IPS DF 4.7 (cell line): ENCODE results near the gene ZNF160.
"Not testable (repeated sequence)": the region's sequence is repeated elsewhere in the genome, so short reads cannot be mapped to it uniquely, and the experiment has no call there.

Experiments
- DNase-seq: peaks from one replicate; pipeline ENCODE4 v3.0.0-alpha.2; 2013; ENCODE audit warnings: low spot score; ENCODE audit errors: extremely low read depth

ZNF160 gene

GRCh38 chr19:53103234-53104203 is at the start of gene ZNF160:
TSS of gene ZNF160 (minus strand) at chr19:53103422. CDS start at chr19:53086276, 17,146 bp downstream.
- peak; percentile 66 for DNase-seq

DNA sequence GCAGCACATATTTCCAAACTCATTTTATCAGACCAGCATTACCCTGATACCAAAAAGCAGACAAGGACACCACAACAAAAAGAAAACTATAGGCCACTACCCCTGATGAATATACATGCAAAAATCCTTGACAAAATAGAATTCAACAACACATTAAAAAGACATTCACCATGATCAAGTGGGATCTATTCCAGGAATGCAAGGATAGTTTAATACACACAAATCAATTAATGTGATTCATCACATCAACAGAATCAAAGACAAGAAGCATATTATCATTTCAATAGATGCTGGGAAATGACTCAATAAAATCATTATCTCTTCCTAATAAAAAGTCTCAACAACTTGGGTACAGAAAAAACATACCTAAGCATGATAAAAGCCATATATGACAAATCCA is 44.4 kb upstream of the ZNF160 start:
- DNase-seq = no peak

GRCh38 chr19:53140351-53140750 is 37.1 kb upstream of the ZNF160 start:
- no peak for DNase-seq

DNA sequence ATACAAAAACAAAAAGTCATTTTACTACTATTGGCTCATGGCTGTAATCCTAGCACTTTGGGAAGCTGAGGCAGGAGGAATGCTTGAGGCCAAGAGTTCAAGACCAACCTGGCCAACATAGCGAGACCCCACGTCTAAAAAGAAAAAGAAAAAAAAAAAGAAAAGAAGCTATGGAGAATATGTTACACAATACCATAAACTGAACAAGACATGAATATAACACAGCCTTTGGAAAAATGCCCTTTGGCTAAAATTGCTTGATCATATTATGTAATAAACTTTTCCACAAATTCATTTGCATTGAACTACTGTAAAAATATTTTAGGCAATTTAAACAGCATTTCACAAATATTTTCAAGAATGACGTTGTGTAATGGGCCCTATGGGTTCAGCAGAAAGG is 33.2 kb upstream of the ZNF160 start:
- DNase-seq = no peak

DNA sequence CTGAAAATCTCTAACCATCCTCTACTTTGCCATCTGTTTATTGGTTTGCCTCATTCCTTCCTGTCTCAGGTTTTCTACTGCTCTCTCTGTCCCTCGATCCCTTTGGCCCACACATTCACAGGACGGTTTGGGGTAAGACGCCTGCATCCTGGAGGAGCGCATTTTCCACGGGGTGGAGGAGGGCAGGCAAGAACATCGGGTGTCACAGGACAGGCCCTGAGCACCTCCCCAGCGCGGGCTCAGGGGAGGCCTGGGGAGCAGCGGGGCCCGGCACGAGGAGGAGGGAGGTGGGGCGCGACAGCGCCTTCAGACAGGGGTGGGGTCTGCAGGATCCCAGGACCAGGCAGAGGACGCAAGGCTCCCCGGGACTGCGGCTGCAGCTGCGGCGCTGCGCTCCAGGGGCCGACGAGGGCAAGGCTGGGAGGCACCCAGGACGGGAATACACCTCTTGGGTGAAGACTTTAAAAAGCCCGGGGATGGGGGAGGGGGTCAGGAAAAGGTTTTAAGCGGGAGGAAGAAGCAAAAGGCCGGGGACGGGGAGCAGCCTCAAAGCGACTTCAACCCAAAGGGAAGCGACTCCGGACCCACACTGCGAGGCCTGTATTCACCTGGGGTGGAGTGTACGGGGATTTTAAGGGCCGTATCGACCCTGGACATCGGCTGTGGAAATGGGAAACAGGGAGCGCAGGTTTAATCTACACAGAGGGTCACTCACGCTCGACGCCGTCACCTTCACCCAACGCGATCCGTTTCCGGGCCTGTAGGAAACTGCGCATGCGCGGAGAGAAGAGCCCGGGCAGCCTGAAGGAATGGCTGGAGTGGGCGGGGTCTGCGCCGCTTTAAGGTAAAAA is 29.1 kb upstream of the ZNF160 start, which contains the start of gene ZNF415:
Gene ZNF415 (minus strand): TSS at position 770 of the 851 bp plus-strand sequence. CDS start 10,234 bp downstream, outside the sequence.
- no peak for DNase-seq

DNA sequence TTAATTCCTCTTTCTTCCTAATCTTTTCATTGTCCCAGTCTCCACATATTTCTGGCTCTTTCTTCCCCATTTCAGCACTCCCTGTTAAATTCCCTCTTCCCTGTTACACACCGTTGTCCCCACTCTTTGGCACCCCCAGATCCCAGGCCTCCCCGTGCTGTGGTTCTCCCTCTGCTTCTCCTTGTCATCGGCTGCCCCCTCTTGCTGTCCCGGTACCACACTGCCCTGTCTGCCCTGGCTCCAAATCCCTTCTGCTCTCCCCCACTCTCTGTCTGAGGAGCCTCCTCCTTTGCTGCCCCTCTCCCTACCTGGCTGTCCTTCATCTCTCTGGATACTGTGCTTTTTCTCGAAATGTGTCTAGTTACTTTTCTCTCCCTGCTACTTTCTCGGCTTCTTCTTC is 28.5 kb upstream of the ZNF160 start:
- DNase-seq = no peak

DNA sequence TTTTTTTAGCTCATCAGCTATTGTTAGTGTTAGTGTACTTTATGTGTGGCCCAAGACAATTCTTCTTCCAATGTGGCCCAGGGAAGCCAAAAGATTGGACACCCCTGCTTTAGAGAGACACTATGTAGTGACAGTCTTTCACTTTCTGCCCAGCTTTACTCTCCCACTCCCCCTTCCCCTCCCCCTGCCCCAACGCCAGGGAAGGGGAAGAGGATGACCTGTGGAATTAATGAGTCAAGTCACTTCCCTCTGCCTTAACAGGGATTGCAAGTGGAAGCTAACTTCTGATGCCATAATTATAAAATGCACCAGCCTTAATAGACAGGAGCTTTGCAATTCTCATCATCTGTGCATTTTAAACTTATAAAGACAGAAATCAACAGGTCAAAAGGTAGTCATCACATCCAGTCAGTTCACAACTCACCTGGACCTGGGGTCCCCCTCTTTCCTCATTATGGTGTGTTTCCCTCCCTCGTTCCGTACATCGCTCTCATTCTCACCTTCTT is 27.9 kb upstream of the ZNF160 start:
- no peak for DNase-seq

- DNase-seq = no peak
Measured at GRCh38 chr19:53130506-53130905, 27.3 kb upstream of the ZNF160 start.

- not testable (repeated sequence) for DNase-seq
Measured at GRCh38 chr19:53126733-53127526, 23.7 kb upstream of the ZNF160 start.

- DNase-seq = no peak
Measured at GRCh38 chr19:53123400-53123799, 20.2 kb upstream of the ZNF160 start.

DNA sequence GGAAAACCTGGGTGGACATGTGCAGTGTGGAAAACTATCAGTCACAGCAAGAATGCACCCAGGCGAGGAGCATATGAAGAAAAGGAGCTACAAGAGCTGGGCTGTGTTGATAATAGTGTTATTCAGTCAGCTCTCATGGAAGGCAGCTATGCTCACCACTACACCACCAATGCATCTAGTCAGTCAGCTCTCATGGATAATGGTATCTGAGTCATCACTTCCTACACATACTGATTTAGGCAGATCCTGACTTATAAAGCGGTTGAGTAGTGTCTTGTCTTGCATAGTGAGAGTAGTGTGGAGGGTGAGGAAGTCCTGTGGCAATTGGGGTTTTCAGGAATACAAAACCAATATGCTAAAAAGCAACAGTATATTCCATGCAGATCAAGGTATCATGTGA is 9.1 kb upstream of the ZNF160 start:
- DNase-seq = no peak

DNA sequence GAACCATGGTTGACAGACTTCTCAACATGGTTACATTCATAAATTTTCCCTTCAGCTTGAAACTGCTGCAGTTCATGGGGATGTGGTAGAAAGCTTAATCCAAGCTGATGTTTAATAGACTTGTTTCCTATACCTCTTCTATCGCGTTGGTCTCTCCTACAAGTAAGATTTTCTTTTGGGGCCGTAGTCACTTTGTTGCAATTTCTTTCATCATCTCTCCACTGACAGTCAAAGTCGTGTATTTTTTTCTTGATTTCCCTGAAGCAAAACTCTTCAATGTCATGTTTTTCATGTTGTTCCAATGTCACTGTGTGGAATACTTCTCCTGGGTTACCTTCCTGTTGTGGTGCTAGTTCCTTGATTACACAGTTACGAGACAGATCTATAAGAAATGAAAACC is 6.3 kb upstream of the ZNF160 start:
- no peak for DNase-seq

- DNase-seq = no peak
Measured at GRCh38 chr19:53102756-53103233, 427 bp downstream of the ZNF160 start.

GRCh38 chr19:53102206-53102755 is 941 bp downstream of the ZNF160 start:
- DNase-seq = no peak

- no peak for DNase-seq
Measured at GRCh38 chr19:53101518-53101917, 1.7 kb downstream of the ZNF160 start.

DNA sequence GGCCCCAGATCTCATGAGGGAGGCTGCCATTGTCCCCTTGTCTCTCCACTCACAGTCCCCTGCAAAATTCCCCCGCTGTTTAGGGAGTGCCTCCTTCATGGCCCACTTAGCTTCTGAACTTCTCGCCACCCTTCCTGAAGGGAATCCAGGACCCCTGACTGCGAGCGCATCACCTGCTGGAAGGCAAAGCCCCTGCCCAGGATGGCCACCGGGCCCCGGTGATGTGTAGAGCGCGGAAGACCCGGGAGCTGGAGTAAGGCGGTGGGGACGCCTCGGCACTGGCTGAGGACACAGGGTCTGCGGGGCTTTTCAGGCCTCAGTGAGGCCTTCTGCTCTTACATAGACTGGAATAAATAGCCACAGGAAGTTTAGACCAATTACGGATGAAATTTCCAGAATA is 4.7 kb downstream of the ZNF160 start:
- not testable (repeated sequence) for DNase-seq

DNA sequence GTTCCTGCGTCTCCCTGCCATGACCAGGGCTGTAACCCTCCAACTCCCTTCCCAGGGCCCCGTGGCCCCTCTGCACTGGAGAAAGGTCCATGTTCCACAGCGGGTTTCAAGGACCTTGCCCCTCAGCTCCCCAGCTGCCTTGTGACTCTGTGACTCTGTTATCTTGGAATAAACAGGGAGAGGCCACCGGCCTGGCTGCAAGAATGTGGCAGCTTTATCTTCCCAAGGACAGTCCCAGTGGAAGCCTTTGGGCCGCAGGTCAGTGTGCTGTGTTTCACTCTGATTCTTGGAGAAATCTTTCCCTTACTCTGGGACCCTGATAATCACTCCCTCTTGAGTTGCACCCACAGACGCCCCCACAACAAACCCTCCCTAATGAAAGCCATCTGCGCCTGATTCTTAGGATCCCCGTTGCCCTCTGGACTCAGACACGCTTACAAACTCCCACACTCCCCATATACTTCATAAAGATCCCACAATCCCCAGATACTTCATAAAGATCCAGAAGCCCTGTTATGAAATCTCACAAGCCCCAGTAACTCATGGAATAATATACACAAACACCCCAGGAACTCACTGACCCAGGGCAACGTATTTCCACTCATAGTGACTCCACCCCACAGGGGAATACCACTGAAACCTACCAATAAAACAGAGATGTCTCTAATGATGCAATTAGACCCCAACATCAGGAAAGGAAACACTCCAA is 6.1 kb downstream of the ZNF160 start:
- not testable (repeated sequence) for DNase-seq

DNA sequence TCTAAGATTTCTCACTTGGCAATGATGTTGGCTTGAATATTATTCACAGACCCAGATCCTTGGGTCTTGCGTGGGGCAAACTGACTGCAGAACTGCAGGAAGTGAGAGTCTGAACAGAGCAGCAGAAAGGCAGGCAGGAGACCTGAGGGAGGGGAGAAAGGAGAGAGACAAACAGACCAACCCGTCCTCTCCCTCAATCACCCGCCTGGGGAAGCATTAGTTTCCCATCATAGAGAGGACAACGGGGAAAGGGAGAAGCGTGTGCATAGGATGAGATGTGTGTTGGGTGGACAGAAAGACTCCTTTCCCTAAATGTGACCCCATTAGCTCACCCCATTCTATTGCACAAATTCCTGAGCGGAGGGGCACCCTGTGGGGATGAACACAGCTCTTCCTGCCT is 6.6 kb downstream of the ZNF160 start:
- not testable (repeated sequence) for DNase-seq

- DNase-seq = no peak
Measured at GRCh38 chr19:53094754-53095575, 8.3 kb downstream of the ZNF160 start.
